ENCODE measurements around the gene CD33. TPM values are rescaled to one million over a fixed set of nuclear protein-coding genes. Genes with fewer than 3 reads are reported as not detected.

Gene CD33
- total RNA-seq, 1 experiment from 2014 or later, result 0.35 TPM

- H3K4me1 Mint-ChIP-seq, result peaks cover 0 to 2% of the 10 kb centered on the region in 2 experiments; a peak in 1 of 4 replicates
- no peak for DNase-seq
- no peaks in the 10 kb centered on the region for H3K79me2 ChIP-seq (ENCODE audit: insufficient read depth, low read length)
- H2AK5ac ChIP-seq (ENCODE audit: insufficient read length, low read length), result no peak overlapping the region
- no peak overlapping the region for H4K8ac ChIP-seq (replicated peaks; ENCODE audit: insufficient read length, low read depth, low read length)
- H4K20me1 ChIP-seq (ENCODE audit: control insufficient read depth, insufficient read depth, insufficient read length), result no peaks in the 10 kb centered on the region
- H3K27me3 ChIP-seq (ENCODE audit: insufficient read depth, low read length), result no peaks in the 10 kb centered on the region; the same call in 1 of the 2 replicates
- no peak for TF ChIP-seq CTCF (conservative IDR thresholded peaks at IDR 0.05)
- H4K91ac ChIP-seq (ENCODE audit: insufficient read length, low read depth, low read length), result no peak overlapping the region
- no peak overlapping the region for H2BK12ac ChIP-seq (ENCODE audit: insufficient read length, low read depth, low read length)
- no peak overlapping the region for H2AFZ ChIP-seq (ENCODE audit: low read length)
- H3K23me2 ChIP-seq (ENCODE audit: insufficient read length, low read depth, low read length, poor library complexity, severe bottlenecking), result peaks cover 2% of the 10 kb centered on the region
- H3K9me3 ChIP-seq (ENCODE audit: control insufficient read depth, low read depth, low read length), result no peaks in the 10 kb centered on the region
- peaks cover 0 to 51% of the 10 kb centered on the region in 2 experiments; a peak in 3 of 5 replicates for H3K9me3 Mint-ChIP-seq
- no peak overlapping the region for H3K9ac ChIP-seq (ENCODE audit: extremely low read depth, insufficient read length, low read length)
- no peak overlapping the region for H3K18ac ChIP-seq (ENCODE audit: insufficient read length, low read depth, low read length)
- no peak overlapping the region for H2BK15ac ChIP-seq (ENCODE audit: low read depth, low read length)
- H3K14ac ChIP-seq (ENCODE audit: insufficient read depth, low read length), result no peak overlapping the region; the same call in 1 of the 2 replicates
- no peak overlapping the region for H3T11ph ChIP-seq (ENCODE audit: low read length)
- no peaks in the 10 kb centered on the region for H3K79me1 ChIP-seq (ENCODE audit: insufficient read depth, low read depth, low read length, poor library complexity, severe bottlenecking)
- H3K27ac ChIP-seq (ENCODE audit: insufficient read length, low read depth, low read length), result no peak overlapping the region
- no peak overlapping the region for H2BK120ac ChIP-seq (ENCODE audit: low read depth, low read length, poor library complexity, severe bottlenecking)
- no peak overlapping the region for H3K56ac ChIP-seq (ENCODE audit: insufficient read length, low read depth, low read length)
- H3K27ac Mint-ChIP-seq, result no peak overlapping the region
- H3K4me1 ChIP-seq (ENCODE audit: insufficient read depth, low read length), result no peaks in the 10 kb centered on the region
- peaks cover 33% of the 10 kb centered on the region for H3K27me3 Mint-ChIP-seq (ENCODE audit: low read depth)
- no peak overlapping the region for H4K5ac ChIP-seq (ENCODE audit: insufficient read length, low read depth, low read length)
- H3K4ac ChIP-seq (ENCODE audit: low read depth, low read length), result no peak overlapping the region
- no peaks in the 10 kb centered on the region; a peak in 1 of 7 replicates for H3K36me3 Mint-ChIP-seq (ENCODE audit: insufficient read depth in 1 of 3, low read depth in 3 of 3)
- H2BK5ac ChIP-seq (ENCODE audit: insufficient read length, low read length), result no peak overlapping the region
- H3K4me2 ChIP-seq (ENCODE audit: insufficient read depth, insufficient read length, low read length), result no peak overlapping the region
- WGBS (ENCODE audit: extremely low coverage, insufficient read length, low lambda C conversion rate), result no CpG with 5 or more reads among the region's 13 CpGs
- H2BK20ac ChIP-seq (ENCODE audit: low read depth, low read length, poor library complexity, severe bottlenecking), result no peak overlapping the region
- no peak overlapping the region for H3K4me3 Mint-ChIP-seq
- H3K23ac ChIP-seq (ENCODE audit: insufficient read length, low read depth, low read length), result no peak overlapping the region
Observed at GRCh38 chr19:51186323-51186722, 38.6 kb upstream of the CD33 start.

Measured in H9 (cell line).